HepG2 (cell line): ENCODE results near the gene KLHL17. TPM values are rescaled to one million over a fixed set of nuclear protein-coding genes. Genes with fewer than 3 reads are reported as not detected.

Source experiments
- BATF2 ChIP-seq: sonication (generic); formaldehyde crosslinking; IDR thresholded peaks from 2 replicates; pipeline ENCODE4 v1.8.0; 2022; ENCODE audit warnings: mild to moderate bottlenecking, missing genetic modification reagents, moderate library complexity
- CCDC6 ChIP-seq: sonication (generic); formaldehyde crosslinking; IDR thresholded peaks from 2 replicates; pipeline ENCODE4 v1.8.1; 2022; ENCODE audit warnings: mild to moderate bottlenecking, missing genetic modification reagents, moderate library complexity
- GPBP1L1 ChIP-seq: sonication (generic); formaldehyde crosslinking; IDR thresholded peaks from 2 replicates; pipeline ENCODE4 v1.5.0; 2020; ENCODE audit warnings: mild to moderate bottlenecking, missing genetic modification reagents
- GRHL1 ChIP-seq: sonication (generic); formaldehyde crosslinking; conservative IDR thresholded peaks from 2 replicates; pipeline ENCODE4 v1.8.0; 2022; ENCODE audit warnings: missing genetic modification reagents
- HBP1 ChIP-seq: IDR thresholded peaks from 2 replicates; pipeline ENCODE4 v1.6.1; 2016; ENCODE audit warnings: low read depth, control low read depth
- HOMEZ ChIP-seq: IDR thresholded peaks from 2 replicates; pipeline ENCODE4 v1.6.1; 2016; ENCODE audit warnings: low read depth
- NCOA1 ChIP-seq: sonication (generic); formaldehyde crosslinking; IDR thresholded peaks from 2 replicates; pipeline ENCODE4 v1.9.0; 2021; ENCODE audit warnings: missing genetic modification reagents
- PHF20 ChIP-seq: sonication (generic); formaldehyde crosslinking; IDR thresholded peaks from 2 replicates; pipeline ENCODE4 v1.5.0; 2020; ENCODE audit warnings: mild to moderate bottlenecking, missing genetic modification reagents
- RARG ChIP-seq: sonication (generic); formaldehyde crosslinking; IDR thresholded peaks from 2 replicates; pipeline ENCODE4 v1.4.0; 2020; ENCODE audit warnings: low read depth, mild to moderate bottlenecking, missing genetic modification reagents
- SNAPC2 ChIP-seq: sonication (generic); formaldehyde crosslinking; IDR thresholded peaks from 2 replicates; pipeline ENCODE4 v1.8.1; 2022; ENCODE audit warnings: mild to moderate bottlenecking, missing genetic modification reagents
- WIZ ChIP-seq: sonication (generic); formaldehyde crosslinking; IDR thresholded peaks from 2 replicates; pipeline ENCODE4 v1.5.1; 2020; ENCODE audit warnings: mild to moderate bottlenecking, missing genetic modification reagents
- YY1 ChIP-seq: IDR thresholded peaks from 2 replicates; pipeline ENCODE4 v1.6.1; 2011; ENCODE audit warnings: low read length, low read depth, moderate library complexity, mild to moderate bottlenecking; ENCODE audit not compliant: insufficient read depth, insufficient replicate concordance
- ZBTB42 ChIP-seq: sonication (generic); formaldehyde crosslinking; IDR thresholded peaks from 2 replicates; pipeline ENCODE4 v1.5.0; 2020; ENCODE audit warnings: mild to moderate bottlenecking, missing genetic modification reagents
- ZHX1 ChIP-seq: sonication (generic); formaldehyde crosslinking; IDR thresholded peaks from 2 replicates; pipeline ENCODE4 v1.8.1; 2022; ENCODE audit warnings: low read depth, mild to moderate bottlenecking, missing genetic modification reagents
- ZMYM2 ChIP-seq: sonication (generic); formaldehyde crosslinking; IDR thresholded peaks from 2 replicates; pipeline ENCODE4 v1.8.0; 2022; ENCODE audit warnings: mild to moderate bottlenecking, missing genetic modification reagents
- ZNF263 ChIP-seq: sonication (generic); formaldehyde crosslinking; IDR thresholded peaks from 2 replicates; pipeline ENCODE4 v1.4.0; 2020; ENCODE audit warnings: missing genetic modification reagents
- ZNF558 ChIP-seq: sonication (generic); formaldehyde crosslinking; IDR thresholded peaks from 2 replicates; pipeline ENCODE4 v1.9.0; 2022; ENCODE audit warnings: mild to moderate bottlenecking, missing genetic modification reagents, borderline replicate concordance
- ZNF772 ChIP-seq: sonication (generic); formaldehyde crosslinking; IDR thresholded peaks from 2 replicates; pipeline ENCODE4 v1.5.0; 2020; ENCODE audit warnings: mild to moderate bottlenecking, missing genetic modification reagents
- polyA plus RNA-seq, 8 experiments: library from polyadenylated mRNA; depleted of rRNA in 3 of 8; stranded (reverse) in 7 of 8; unstranded in 1 of 8; fragments of >200 nt; fragmentation: Illumina TruSeq in 4 of 8; extraction: Trizol in 4 of 8; gene quantifications; 2 replicates each; pipeline versions ENCODE4 v1.2.1 to v1.2.3, GENCODE V29; 2011 to 2016; ENCODE audit warnings: low read depth in 4 of 8, missing spikeins in 1 of 8, mixed read lengths in 1 of 8; ENCODE audit not compliant: insufficient read depth in 1 of 8
- total RNA-seq, 5 experiments: library from RNA; depleted of rRNA; stranded (reverse); fragments of >200 nt; fragmentation: Illumina TruSeq; extraction: Trizol; gene quantifications; 2 replicates each; pipeline ENCODE4 v1.2.3, GENCODE V29; 2016; ENCODE audit warnings: low read depth in 1 of 5

The KLHL17 gene
- total and polyA plus RNA-seq, 2 of the 13 experiments (the other 11 are each of a cell fraction or from before 2014, with no cell fraction given): 9.3 to 24.7 TPM

- peak; percentile 70; the same call in 1 of the 2 replicates for TF ChIP-seq CCDC6 (CRISPR knock-in tag)
- no peak for TF ChIP-seq GPBP1L1
- TF ChIP-seq BATF2: no peak
- TF ChIP-seq ZNF558 (CRISPR knock-in tag): no peak
- no peak for TF ChIP-seq GRHL1 (CRISPR knock-in tag)
- TF ChIP-seq WIZ (CRISPR knock-in tag): no peak
- TF ChIP-seq RARG: no peak
- peak; percentile 75; the same call in 1 of the 2 replicates for TF ChIP-seq ZNF772 (CRISPR knock-in tag)
- TF ChIP-seq SNAPC2 (CRISPR knock-in tag): no peak
- 0 out of 2 replicates have a peak, but pooled peaks have one; percentile 36 for TF ChIP-seq ZBTB42
- TF ChIP-seq PHF20 (CRISPR knock-in tag): peak; percentile 71; the same call in 1 of the 2 replicates
- TF ChIP-seq NCOA1 (CRISPR knock-in tag): 0 out of 2 replicates have a peak, but pooled peaks have one; percentile 59
- TF ChIP-seq YY1: peak; percentile 78
- peak; percentile 54 for TF ChIP-seq HOMEZ (CRISPR knock-in tag)
- TF ChIP-seq ZHX1: peak; percentile 90
- TF ChIP-seq ZMYM2 (CRISPR knock-in tag): peak; percentile 89
- TF ChIP-seq HBP1 (CRISPR knock-in tag): peak; percentile 70; the same call in 1 of the 2 replicates
- TF ChIP-seq ZNF263 (CRISPR knock-in tag): peak; percentile 87
These were observed 46.1 kb downstream of the KLHL17 start (continued) for GRCh38 chr1:1006305-1007159.
